PC-9 (cell line): ENCODE measurements around the gene SRGAP1. TPM values are rescaled to one million over a fixed set of nuclear protein-coding genes. Genes with fewer than 3 reads are reported as not detected.

Experiments used
- BruUV-seq: library from RNA; stranded (reverse); fragments of 400-500 nt; replicated peaks from 2 replicates; lab custom pipeline; 2021; lab: Mats Ljungman, UMichigan
- CTCF ChIA-PET: fragments of 300-600 bp; sonication (Branson Sonifier 250); formaldehyde crosslinking; loops from one replicate; lab custom pipeline; 2022; ENCODE audit warnings: antibody characterized with exemption; lab: Charles Lee
- POLR2A ChIA-PET: fragments of 300-600 bp; sonication (Branson Sonifier 250); formaldehyde crosslinking; loops from one replicate; lab custom pipeline; 2022; ENCODE audit warnings: antibody characterized with exemption; ENCODE audit not compliant: unreplicated experiment; lab: Charles Lee
- DNase-seq, 2 experiments: peaks; one replicate each; pipeline versions ENCODE4 v3.0.0 to v3.0.0-alpha.2; 2015 to 2022; ENCODE audit warnings: mixed read lengths in 1 of 2
- H2AFZ ChIP-seq: fragments of 200-600 bp; sonication (generic); 2 replicates; pipeline ENCODE4 v1.8.1; 2017; ENCODE audit warnings: antibody characterized with exemption
- H3F3A ChIP-seq: fragments of 200-600 bp; sonication (generic); 2 replicates; pipeline ENCODE4 v1.8.1; 2017; ENCODE audit warnings: antibody characterized with exemption, mild to moderate bottlenecking, low read depth; ENCODE audit not compliant: insufficient read depth
- H3K27ac ChIP-seq: fragments of 200-600 bp; sonication (generic); 2 replicates; pipeline ENCODE4 v1.6.1; 2016; ENCODE audit warnings: mixed run types
- H3K27me3 ChIP-seq: fragments of 200-600 bp; sonication (generic); 2 replicates; pipeline ENCODE4 v1.6.1; 2016; ENCODE audit warnings: low read depth, mixed run types; ENCODE audit not compliant: insufficient read depth
- H3K36me3 ChIP-seq: fragments of 200-600 bp; sonication (generic); 2 replicates; pipeline ENCODE4 v1.6.1; 2016; ENCODE audit warnings: low read depth, mixed run types
- H3K4me1 ChIP-seq: fragments of 200-600 bp; sonication (generic); replicated peaks from 2 replicates; pipeline ENCODE4 v1.6.1; 2016; ENCODE audit warnings: mixed run types; ENCODE audit not compliant: insufficient read depth
- H3K4me2 ChIP-seq: fragments of 200-600 bp; sonication (generic); 2 replicates; pipeline ENCODE4 v1.6.1; 2017; ENCODE audit warnings: mixed run types
- H3K4me3 ChIP-seq: fragments of 200-600 bp; sonication (generic); 2 replicates; pipeline ENCODE4 v1.6.1; 2016; ENCODE audit warnings: mixed run types
- H3K79me2 ChIP-seq: fragments of 200-600 bp; sonication (generic); 2 replicates; pipeline ENCODE4 v1.6.1; 2017; ENCODE audit warnings: low read depth, mixed run types
- H3K9me2 ChIP-seq: fragments of 200-600 bp; sonication (generic); 2 replicates; pipeline ENCODE4 v1.8.1; 2017; ENCODE audit warnings: mild to moderate bottlenecking; ENCODE audit not compliant: insufficient read depth
- H3K9me3 ChIP-seq: fragments of 200-600 bp; sonication (generic); 2 replicates; pipeline ENCODE4 v1.8.1; 2016; ENCODE audit warnings: low read depth; ENCODE audit not compliant: insufficient read depth
- H4K20me1 ChIP-seq: fragments of 200-600 bp; sonication (generic); 2 replicates; pipeline ENCODE4 v1.8.1; 2017; ENCODE audit not compliant: insufficient read depth
- EZH2 ChIP-seq: fragments of 200-600 bp; sonication (generic); IDR thresholded peaks from 2 replicates; pipeline ENCODE4 v1.8.0; 2017; ENCODE audit warnings: antibody characterized with exemption, low read depth
- intact Hi-C: fragments of 100-400 bp; cut with micrococcal nuclease; formaldehyde crosslinking; loops from one replicate; pipeline ENCODE4 v1.10.0; 2022; ENCODE audit not compliant: unreplicated experiment
- total RNA-seq: library from RNA; stranded (reverse); gene quantifications from 2 replicates; pipeline ENCODE4 v1.2.3, GENCODE V29; 2021
- TF ChIP-seq, protein P1 (sequence below): fragments of 200-600 bp; sonication (generic); conservative IDR thresholded peaks from 2 replicates; pipeline ENCODE4 v1.6.1; 2017; ENCODE audit warnings: mixed run types, antibody characterized with exemption, mild to moderate bottlenecking, moderate library complexity

Gene SRGAP1
- total RNA-seq, 1 experiment from 2014 or later = 24.5 TPM

DNA sequence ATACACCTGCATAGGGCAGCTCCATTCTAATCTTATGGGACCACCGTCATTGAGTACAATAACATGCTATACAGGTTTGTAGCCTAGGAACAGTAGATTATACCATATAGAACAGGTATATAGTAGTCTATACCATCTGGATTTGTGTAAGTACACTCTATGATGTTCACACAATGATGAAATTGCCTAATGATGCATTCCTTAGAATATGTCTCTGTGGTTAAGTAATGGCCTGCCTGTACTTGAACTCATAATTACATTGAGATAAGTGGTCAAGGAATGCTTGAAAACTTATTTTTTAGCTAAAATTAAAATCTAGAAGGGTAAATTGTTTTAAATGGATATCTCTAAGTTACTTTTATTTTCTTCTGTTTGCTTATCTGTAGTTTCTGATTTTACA is 152.7 kb downstream of the SRGAP1 start:
- H3K27ac ChIP-seq = no peak overlapping the region
- H3K9me2 ChIP-seq = no peaks in the 10 kb centered on the region
- H2AFZ ChIP-seq = no peak overlapping the region
- H3K9me3 ChIP-seq = no peaks in the 10 kb centered on the region
- 0 out of 2 replicates have a peak, but pooled peaks cover under 1% of the 10 kb centered on the region for H3K79me2 ChIP-seq
- DNase-seq = no peak
- H3K4me3 ChIP-seq = no peak overlapping the region
- ChIA-PET CTCF (no interaction called here), POLR2A (no interaction called here)
- H3K36me3 ChIP-seq = peaks cover 26% of the 10 kb centered on the region
- intact Hi-C loops = loop anchor here (10.0 kb wide), 1 partner anchor 152 kb away; the partner anchor contains the start of gene SRGAP1
- TF ChIP-seq, protein P1, sequence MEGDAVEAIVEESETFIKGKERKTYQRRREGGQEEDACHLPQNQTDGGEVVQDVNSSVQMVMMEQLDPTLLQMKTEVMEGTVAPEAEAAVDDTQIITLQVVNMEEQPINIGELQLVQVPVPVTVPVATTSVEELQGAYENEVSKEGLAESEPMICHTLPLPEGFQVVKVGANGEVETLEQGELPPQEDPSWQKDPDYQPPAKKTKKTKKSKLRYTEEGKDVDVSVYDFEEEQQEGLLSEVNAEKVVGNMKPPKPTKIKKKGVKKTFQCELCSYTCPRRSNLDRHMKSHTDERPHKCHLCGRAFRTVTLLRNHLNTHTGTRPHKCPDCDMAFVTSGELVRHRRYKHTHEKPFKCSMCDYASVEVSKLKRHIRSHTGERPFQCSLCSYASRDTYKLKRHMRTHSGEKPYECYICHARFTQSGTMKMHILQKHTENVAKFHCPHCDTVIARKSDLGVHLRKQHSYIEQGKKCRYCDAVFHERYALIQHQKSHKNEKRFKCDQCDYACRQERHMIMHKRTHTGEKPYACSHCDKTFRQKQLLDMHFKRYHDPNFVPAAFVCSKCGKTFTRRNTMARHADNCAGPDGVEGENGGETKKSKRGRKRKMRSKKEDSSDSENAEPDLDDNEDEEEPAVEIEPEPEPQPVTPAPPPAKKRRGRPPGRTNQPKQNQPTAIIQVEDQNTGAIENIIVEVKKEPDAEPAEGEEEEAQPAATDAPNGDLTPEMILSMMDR = no peak
- TF ChIP-seq EZH2 = no peak
- H3K27me3 ChIP-seq = no peaks in the 10 kb centered on the region
- H3F3A ChIP-seq = peaks cover 8% of the 10 kb centered on the region; the same call in 1 of the 2 replicates
- no peaks in the 10 kb centered on the region; the same call in 1 of the 2 replicates for H3K4me1 ChIP-seq
- BruUV-seq = no TSS peak
- no peak overlapping the region for H3K4me2 ChIP-seq
- H4K20me1 ChIP-seq = no peaks in the 10 kb centered on the region

DNA sequence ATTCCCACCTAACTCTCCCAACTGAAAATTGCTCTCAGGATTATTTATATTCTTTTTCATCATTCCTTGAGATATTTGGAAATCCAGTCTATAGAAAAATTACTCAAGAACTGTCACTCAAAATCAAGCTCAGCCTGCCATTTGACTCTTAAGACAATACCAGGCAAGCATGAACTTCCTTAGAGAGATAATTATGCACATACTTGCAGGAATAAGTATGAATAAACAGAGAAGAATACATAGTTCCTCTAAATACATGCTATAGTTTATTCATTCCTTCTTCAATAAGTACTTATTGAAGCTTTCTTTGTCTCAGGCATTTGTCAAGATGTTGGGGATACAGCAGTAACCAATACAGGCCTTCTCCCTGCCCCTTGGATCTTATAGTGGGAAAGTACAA is 154.1 kb downstream of the SRGAP1 start:
- DNase-seq = no peak
- Histone ChIP-seq H3K27ac (no peak overlapping the region), H3K9me3 (no peaks in the 10 kb centered on the region), H4K20me1 (no peaks in the 10 kb centered on the region), H3K79me2 (no peaks in the 10 kb centered on the region), H2AFZ (no peak overlapping the region), H3K4me3 (no peak overlapping the region), H3K4me1 (no peaks in the 10 kb centered on the region; the same call in 1 of the 2 replicates), H3K36me3 (peaks cover 27% of the 10 kb centered on the region), H3F3A (0 out of 2 replicates have a peak, but pooled peaks cover 4% of the 10 kb centered on the region), H3K9me2 (no peaks in the 10 kb centered on the region), H3K4me2 (no peak overlapping the region), H3K27me3 (no peaks in the 10 kb centered on the region)
- POLR2A ChIA-PET = no interaction called here
- CTCF ChIA-PET = no interaction called here
- intact Hi-C loops = loop anchor here (10.0 kb wide), 1 partner anchor 154 kb away; the partner anchor contains the start of gene SRGAP1
- BruUV-seq = no TSS peak
- TF ChIP-seq, protein P1 = no peak
- TF ChIP-seq EZH2 = no peak

DNA sequence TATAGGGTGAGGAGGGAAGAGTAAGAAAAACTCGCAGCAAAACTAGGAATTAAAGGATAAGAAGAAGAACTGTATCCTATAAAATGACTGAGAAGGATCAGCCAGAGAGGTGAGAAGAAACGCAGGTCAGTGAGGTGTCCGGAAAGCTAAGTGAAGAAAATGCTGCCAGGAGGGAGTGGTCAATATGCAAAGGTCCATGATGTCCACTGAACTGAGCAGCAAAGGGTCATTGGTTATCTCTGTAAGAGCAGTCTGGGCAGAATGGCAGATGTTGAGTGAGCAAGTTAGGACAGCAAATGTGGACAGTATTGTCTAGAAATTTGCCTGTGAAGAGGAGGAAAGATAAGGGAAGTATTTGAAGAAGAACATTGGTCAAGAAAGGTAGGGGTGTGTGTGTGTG is 155.4 kb downstream of the SRGAP1 start:
- ChIA-PET POLR2A (no interaction called here), CTCF (no interaction called here)
- no peak overlapping the region for H3K27ac ChIP-seq
- H3K27me3 ChIP-seq = no peaks in the 10 kb centered on the region
- no peak overlapping the region for H3K4me2 ChIP-seq
- H2AFZ ChIP-seq = no peak overlapping the region
- H4K20me1 ChIP-seq = no peaks in the 10 kb centered on the region
- H3K79me2 ChIP-seq = no peaks in the 10 kb centered on the region
- no TSS peak for BruUV-seq
- intact Hi-C loops = loop anchor here (10.0 kb wide), 1 partner anchor 155 kb away; the partner anchor contains the start of gene SRGAP1
- DNase-seq = no peak
- H3K36me3 ChIP-seq = peaks cover 30% of the 10 kb centered on the region
- no peaks in the 10 kb centered on the region; the same call in 1 of the 2 replicates for H3K4me1 ChIP-seq
- H3K9me2 ChIP-seq = no peaks in the 10 kb centered on the region
- H3K9me3 ChIP-seq = no peaks in the 10 kb centered on the region
- H3K4me3 ChIP-seq = no peak overlapping the region
- H3F3A ChIP-seq = no peaks in the 10 kb centered on the region
- TF ChIP-seq EZH2 = no peak
- TF ChIP-seq, protein P1 = no peak
